CD1c-positive myeloid dendritic cell (primary cell): ENCODE measurements around the gene FAF1.

Experiments used
- DNase-seq: peaks from one replicate; pipeline ENCODE4 v3.0.0-alpha.2; 2016; ENCODE audit errors: extremely low spot score

Gene FAF1

GRCh38 chr1:50490640-50491039, 469.4 kb downstream of the FAF1 start:
- no peak for DNase-seq

- DNase-seq: no peak
Measured at GRCh38 chr1:50488876-50489275, 471.2 kb downstream of the FAF1 start.

GRCh38 chr1:50488356-50488755, 471.7 kb downstream of the FAF1 start:
- DNase-seq: no peak

GRCh38 chr1:50487725-50488124, 472.3 kb downstream of the FAF1 start:
- DNase-seq: no peak

GRCh38 chr1:50481142-50481736, 478.8 kb downstream of the FAF1 start:
- DNase-seq: no peak

- no peak for DNase-seq
Measured at GRCh38 chr1:50476800-50477199, 483.3 kb downstream of the FAF1 start.

GRCh38 chr1:50474859-50475809, 484.9 kb downstream of the FAF1 start:
- no peak for DNase-seq

- no peak for DNase-seq
Measured at GRCh38 chr1:50473513-50473912, 486.6 kb downstream of the FAF1 start.

- no peak for DNase-seq
Measured at GRCh38 chr1:50471967-50472366, 488.1 kb downstream of the FAF1 start.

GRCh38 chr1:50462964-50463363, 497.1 kb downstream of the FAF1 start:
- DNase-seq: no peak

GRCh38 chr1:50458507-50458906, 501.6 kb downstream of the FAF1 start:
- peak; percentile 42 for DNase-seq

GRCh38 chr1:50454911-50455310, 505.2 kb downstream of the FAF1 start:
- no peak for DNase-seq

GRCh38 chr1:50453266-50453665, 506.8 kb downstream of the FAF1 start:
- DNase-seq: no peak

GRCh38 chr1:50452700-50453099, 507.4 kb downstream of the FAF1 start:
- no peak for DNase-seq

- DNase-seq: no peak
Measured at GRCh38 chr1:50450861-50451653, 509.0 kb downstream of the FAF1 start.

- DNase-seq: no peak
Measured at GRCh38 chr1:50447961-50448360, 512.1 kb downstream of the FAF1 start.

GRCh38 chr1:50441183-50441582, 518.9 kb downstream of the FAF1 start:
- DNase-seq: no peak

- no peak for DNase-seq
Measured at GRCh38 chr1:50438945-50439344, 521.1 kb downstream of the FAF1 start.

- no peak for DNase-seq
Measured at GRCh38 chr1:50436489-50436888, 523.6 kb downstream of the FAF1 start.

GRCh38 chr1:50430010-50430405, 530.1 kb downstream of the FAF1 start:
- DNase-seq: no peak

GRCh38 chr1:50427818-50428779, 532.0 kb downstream of the FAF1 start:
- DNase-seq: no peak
